Vagina (tissue), 2 donors: ENCODE measurements around the gene SAMHD1.

Experiments
- POLR2A ChIP-seq, 2 donors: fragments of 450-650 bp; IDR thresholded peaks; one replicate each; pipeline ENCODE4 v1.6.1; 2017; ENCODE audit warnings: antibody characterized with exemption in 2 of 2, mild to moderate bottlenecking in 2 of 2, moderate library complexity in 2 of 2
- TF ChIP-seq, protein P1 (sequence below), 3 experiments: fragments of 450-650 bp in 2 of 3; fragments of 200-600 bp in 1 of 3; sonication (generic) in 1 of 3; IDR thresholded peaks; one replicate each; pipeline ENCODE4 v1.5.1; 2017 to 2019; ENCODE audit warnings: antibody characterized with exemption in 3 of 3, mild to moderate bottlenecking in 2 of 3, moderate library complexity in 2 of 3

DNA sequence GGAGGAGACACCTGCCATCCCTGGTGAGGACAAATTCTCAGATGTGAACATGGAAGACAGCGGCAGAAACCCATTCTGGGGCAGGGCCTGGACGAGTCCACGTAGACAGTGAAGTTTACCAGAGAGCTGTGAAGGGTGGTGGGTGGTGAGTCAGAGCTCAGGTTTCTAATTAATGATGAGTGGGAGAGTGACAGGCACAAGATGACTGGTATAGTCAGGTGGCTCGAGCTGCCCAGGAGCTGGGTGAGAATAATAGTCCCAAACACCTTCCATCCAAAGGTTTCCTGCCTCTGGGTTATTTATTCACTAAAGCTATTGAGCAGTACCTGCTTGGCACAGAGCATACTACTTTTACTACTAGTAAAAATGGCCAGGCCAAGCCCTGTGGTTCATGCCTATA is 69.6 kb downstream of the SAMHD1 start:
- TF ChIP-seq, protein P1, sequence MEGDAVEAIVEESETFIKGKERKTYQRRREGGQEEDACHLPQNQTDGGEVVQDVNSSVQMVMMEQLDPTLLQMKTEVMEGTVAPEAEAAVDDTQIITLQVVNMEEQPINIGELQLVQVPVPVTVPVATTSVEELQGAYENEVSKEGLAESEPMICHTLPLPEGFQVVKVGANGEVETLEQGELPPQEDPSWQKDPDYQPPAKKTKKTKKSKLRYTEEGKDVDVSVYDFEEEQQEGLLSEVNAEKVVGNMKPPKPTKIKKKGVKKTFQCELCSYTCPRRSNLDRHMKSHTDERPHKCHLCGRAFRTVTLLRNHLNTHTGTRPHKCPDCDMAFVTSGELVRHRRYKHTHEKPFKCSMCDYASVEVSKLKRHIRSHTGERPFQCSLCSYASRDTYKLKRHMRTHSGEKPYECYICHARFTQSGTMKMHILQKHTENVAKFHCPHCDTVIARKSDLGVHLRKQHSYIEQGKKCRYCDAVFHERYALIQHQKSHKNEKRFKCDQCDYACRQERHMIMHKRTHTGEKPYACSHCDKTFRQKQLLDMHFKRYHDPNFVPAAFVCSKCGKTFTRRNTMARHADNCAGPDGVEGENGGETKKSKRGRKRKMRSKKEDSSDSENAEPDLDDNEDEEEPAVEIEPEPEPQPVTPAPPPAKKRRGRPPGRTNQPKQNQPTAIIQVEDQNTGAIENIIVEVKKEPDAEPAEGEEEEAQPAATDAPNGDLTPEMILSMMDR (IDR thresholded peaks at IDR 0.05), result no peak
- TF ChIP-seq POLR2A (IDR thresholded peaks at IDR 0.05), result no peak
